Measurements from ENCODE around the gene MYL5. TPM values are rescaled to one million over a fixed set of nuclear protein-coding genes. Genes with fewer than 3 reads are reported as not detected.

MYL5 gene
- total and polyA plus RNA-seq, 2 of the 4 experiments (the other 2 are of a cell fraction), result 9.1 to 16.0 TPM

GRCh38 chr4:633406-633805, 40.9 kb upstream of the MYL5 start:
- TF ChIP-seq, protein P1, sequence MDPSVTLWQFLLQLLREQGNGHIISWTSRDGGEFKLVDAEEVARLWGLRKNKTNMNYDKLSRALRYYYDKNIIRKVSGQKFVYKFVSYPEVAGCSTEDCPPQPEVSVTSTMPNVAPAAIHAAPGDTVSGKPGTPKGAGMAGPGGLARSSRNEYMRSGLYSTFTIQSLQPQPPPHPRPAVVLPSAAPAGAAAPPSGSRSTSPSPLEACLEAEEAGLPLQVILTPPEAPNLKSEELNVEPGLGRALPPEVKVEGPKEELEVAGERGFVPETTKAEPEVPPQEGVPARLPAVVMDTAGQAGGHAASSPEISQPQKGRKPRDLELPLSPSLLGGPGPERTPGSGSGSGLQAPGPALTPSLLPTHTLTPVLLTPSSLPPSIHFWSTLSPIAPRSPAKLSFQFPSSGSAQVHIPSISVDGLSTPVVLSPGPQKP (IDR thresholded peaks at IDR 0.05; ENCODE audit: borderline replicate concordance, low read depth, low read length), result no peak
- TF ChIP-seq FOS (IDR thresholded peaks at IDR 0.05; ENCODE audit: low read depth, low read length) (no peak), CTCF (conservative IDR thresholded peaks at IDR 0.05; ENCODE audit: low read depth, low read length) (no peak)
- DNase-seq (no peak), ATAC-seq (ENCODE audit: low read depth) (no peak)
- Histone ChIP-seq H2BK20ac (ENCODE audit: low read depth, low read length) (no peak overlapping the region), H3K23ac (ENCODE audit: low read depth, low read length) (no peak overlapping the region), H3K27ac (ENCODE audit: insufficient read depth, low read length) (no peak overlapping the region), H3K4ac (ENCODE audit: low read depth, low read length) (no peak overlapping the region), H4K20me1 (ENCODE audit: insufficient read depth, low read length) (no peaks in the 10 kb centered on the region), H2BK15ac (ENCODE audit: low read depth, low read length) (no peak overlapping the region), H4K91ac (ENCODE audit: insufficient read depth, low read depth, low read length) (no peak overlapping the region), H2AK5ac (ENCODE audit: low read depth, low read length) (no peak overlapping the region), H3K9ac (ENCODE audit: low read depth, low read length) (no peak overlapping the region), H3K4me2 (ENCODE audit: low read depth, low read length) (no peak overlapping the region), H2AFZ (replicated peaks; ENCODE audit: low read length, poor library complexity) (no peak overlapping the region), H2BK5ac (ENCODE audit: low read depth, low read length, poor library complexity, severe bottlenecking) (no peak overlapping the region), H3K27me3 (ENCODE audit: control insufficient read depth, insufficient read depth, low read length) (no peaks in the 10 kb centered on the region), H3K14ac (replicated peaks; ENCODE audit: low read depth, low read length) (no peak overlapping the region), H2BK120ac (ENCODE audit: low read depth, low read length) (no peak overlapping the region), H4K5ac (ENCODE audit: low read depth, low read length) (no peak overlapping the region), H3K4me3 (ENCODE audit: insufficient read depth, low read depth, low read length) (no peak overlapping the region), H3K9me1 (ENCODE audit: insufficient read depth, low read length) (no peaks in the 10 kb centered on the region), H3K36me3 (ENCODE audit: control insufficient read depth, insufficient read depth, low read length) (no peaks in the 10 kb centered on the region), H3K4me1 (ENCODE audit: control insufficient read depth, insufficient read depth, low read length) (no peaks in the 10 kb centered on the region), H3K79me1 (ENCODE audit: low read depth in 1 of 2, low read length in 2 of 2) (no peaks in the 10 kb centered on the region), H3K18ac (ENCODE audit: low read depth, low read length) (no peak overlapping the region), H3K56ac (ENCODE audit: extremely low read depth, insufficient read depth, low read length) (no peak overlapping the region), H2AK9ac (replicated peaks; ENCODE audit: low read depth, low read length, poor library complexity) (no peak overlapping the region), H4K8ac (ENCODE audit: low read depth in 2 of 2, low read length in 2 of 2) (no peak overlapping the region), H3K9me3 (ENCODE audit: control insufficient read depth, insufficient read depth, low read length) (peaks cover 24% of the 10 kb centered on the region)
- no CpG with 5 or more reads among the region's 9 CpGs for WGBS, 2 experiments (ENCODE audit: extremely low coverage in 2 of 2, insufficient read length in 1 of 2)
- intact Hi-C loops (cut with micrococcal nuclease) (no loop called here), in situ Hi-C loops (cut with MboI; ENCODE audit: low sequenced_read_pairs) (no loop called here), dilution Hi-C loops (cut with HindIII; ENCODE audit: low sequenced_read_pairs, unreplicated experiment) (no loop called here)
- no TSS peak for BruUV-seq (replicated peaks)
- ChIA-PET POLR2A (ENCODE audit: unreplicated experiment) (no interaction called here), CTCF (no interaction called here)

All from IMR-90 (cell line).